Measurements from ENCODE around the gene DPF1.

Gene DPF1

GRCh38 chr19:38196245-38196837, 27.7 kb downstream of the DPF1 start:
- DNase-seq, result no peak

GRCh38 chr19:38195237-38195636, 28.8 kb downstream of the DPF1 start:
- no peak for DNase-seq

- DNase-seq, result no peak
Measured at GRCh38 chr19:38194061-38194701, 29.8 kb downstream of the DPF1 start.

DNA sequence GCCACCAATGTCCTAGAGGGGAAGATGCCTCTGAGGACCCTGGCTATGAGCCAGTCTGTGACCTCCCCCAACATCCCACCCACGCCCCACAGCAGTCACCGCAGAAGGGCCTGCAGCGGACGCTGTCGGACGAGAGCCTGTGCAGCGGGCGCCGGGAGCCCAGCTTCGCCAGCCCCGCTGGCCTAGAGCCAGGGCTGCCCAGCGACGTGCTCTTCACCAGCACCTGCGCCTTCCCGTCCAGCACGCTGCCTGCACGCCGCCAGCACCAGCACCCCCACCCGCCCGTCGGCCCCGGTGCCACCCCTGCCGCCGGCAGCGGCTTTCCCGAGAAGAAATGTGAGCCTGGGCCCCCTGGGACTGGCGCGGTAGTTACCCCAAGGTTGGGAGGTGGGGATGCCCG, 30.6 kb downstream of the DPF1 start:
- no peak for DNase-seq

DNA sequence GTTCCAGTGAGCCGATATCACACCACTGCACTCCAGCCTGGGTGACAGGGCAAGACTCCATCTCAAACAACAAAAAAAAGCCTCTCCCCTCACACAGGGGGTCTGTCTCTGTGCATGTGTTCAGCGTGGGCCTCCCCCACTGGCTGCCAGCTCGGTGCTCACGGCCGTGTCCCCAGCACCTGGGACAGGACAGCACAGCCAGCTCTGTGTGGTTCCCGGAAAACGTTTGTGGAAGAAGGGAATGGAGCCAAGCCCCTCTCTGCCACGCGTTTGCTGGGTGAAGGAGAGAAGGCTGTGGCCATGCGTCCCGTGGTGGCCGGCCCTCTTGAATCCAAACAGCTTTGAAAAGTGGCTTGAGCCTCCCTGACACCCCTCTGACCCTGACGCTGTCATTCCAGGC, 32.3 kb downstream of the DPF1 start:
- no peak for DNase-seq

GRCh38 chr19:38190793-38191192, 33.2 kb downstream of the DPF1 start:
- no peak for DNase-seq

GRCh38 chr19:38190061-38190460, 34.0 kb downstream of the DPF1 start:
- no peak for DNase-seq

- DNase-seq, result no peak
Measured at GRCh38 chr19:38185562-38185961, 38.5 kb downstream of the DPF1 start.

DNA sequence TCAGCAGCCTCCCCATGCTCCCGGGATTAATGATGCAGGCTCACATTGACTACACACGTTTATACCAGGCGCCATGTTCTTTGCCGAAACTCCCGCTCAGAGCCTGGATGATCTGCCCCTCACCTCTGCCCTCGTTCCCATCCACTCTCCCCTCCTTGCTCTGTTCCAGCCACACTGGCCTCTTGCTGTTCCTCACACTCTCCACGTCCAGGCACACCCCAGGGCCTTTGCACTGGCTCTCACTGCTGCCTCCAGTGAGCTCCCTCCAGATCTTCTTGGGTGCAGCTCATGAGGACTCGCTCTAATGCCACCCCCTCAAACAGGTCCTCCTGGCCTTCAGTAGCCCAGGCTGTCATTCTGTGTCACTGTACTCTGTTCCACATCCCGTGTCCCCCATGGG, 39.2 kb downstream of the DPF1 start:
- no peak for DNase-seq

DNA sequence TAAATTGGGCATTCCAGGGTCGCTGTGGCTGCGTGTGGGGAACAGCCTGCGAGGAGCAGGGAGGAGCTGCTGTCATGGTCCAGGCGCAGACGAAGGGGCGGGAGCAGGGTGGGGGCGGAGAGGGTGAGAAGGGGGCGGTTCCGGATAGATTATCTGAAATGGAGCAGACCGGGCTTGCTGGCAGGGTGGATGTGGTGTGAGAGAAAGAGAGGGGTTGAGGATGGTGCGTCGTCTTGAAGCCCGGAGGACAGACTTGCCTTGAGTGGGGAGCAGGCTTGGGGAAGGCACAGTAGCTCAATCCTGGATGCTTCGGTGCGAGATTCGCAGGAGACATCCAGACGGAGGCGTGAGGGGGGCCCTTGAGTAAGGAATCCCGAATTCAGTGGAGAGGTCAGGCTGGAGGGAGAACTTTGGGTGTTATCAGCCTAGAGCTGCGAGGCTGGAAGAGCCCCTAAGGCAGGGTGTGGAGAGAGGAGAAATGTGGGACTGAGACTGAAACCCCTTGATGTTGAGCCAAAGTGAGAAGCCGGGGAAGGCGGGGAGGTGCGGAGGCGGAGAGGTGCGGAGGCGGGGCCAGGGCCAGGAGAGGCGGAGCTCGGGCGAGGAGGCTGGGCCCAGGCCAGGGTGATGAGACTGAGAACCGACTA, 40.6 kb downstream of the DPF1 start:
- no peak for DNase-seq

GRCh38 chr19:38182536-38183210, 41.3 kb downstream of the DPF1 start:
- no peak for DNase-seq

GRCh38 chr19:38180071-38180470, 44.0 kb downstream of the DPF1 start:
- no peak for DNase-seq

DNA sequence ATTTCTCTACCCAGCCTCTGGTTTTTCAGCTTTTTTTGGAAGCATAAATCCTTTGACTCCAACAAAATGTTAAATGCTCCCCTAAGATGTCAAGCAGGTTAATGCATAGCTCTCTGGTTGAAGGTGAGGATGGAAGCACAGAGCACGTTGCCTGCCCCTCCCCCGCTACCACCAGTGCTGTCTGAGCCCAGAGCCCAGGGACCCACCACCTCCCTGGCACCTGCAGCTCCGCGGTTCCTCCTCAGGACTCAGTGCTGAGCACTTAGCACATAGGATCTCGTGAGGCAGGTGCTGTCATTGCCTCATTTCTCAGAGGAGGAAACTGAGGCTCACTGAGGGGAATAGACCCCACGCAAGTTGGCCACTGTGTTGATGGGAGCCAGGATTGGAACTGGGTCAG, 48.6 kb downstream of the DPF1 start:
- DNase-seq, result no peak

GRCh38 chr19:38173291-38174041, 50.6 kb downstream of the DPF1 start:
- DNase-seq, result no peak

- DNase-seq, result no peak
Measured at GRCh38 chr19:38172001-38172400, 52.0 kb downstream of the DPF1 start.

- DNase-seq, result no peak
Measured at GRCh38 chr19:38170334-38170733, 53.7 kb downstream of the DPF1 start.

- DNase-seq, result no peak
Measured at GRCh38 chr19:38168637-38169036, 55.4 kb downstream of the DPF1 start.

- no peak for DNase-seq
Measured at GRCh38 chr19:38165335-38165734, 58.7 kb downstream of the DPF1 start.

- no peak for DNase-seq
Measured at GRCh38 chr19:38164526-38164925, 59.5 kb downstream of the DPF1 start.

- no peak for DNase-seq
Measured at GRCh38 chr19:38163419-38164290, 60.4 kb downstream of the DPF1 start.

- DNase-seq, result no peak
Measured at GRCh38 chr19:38162632-38163031, 61.4 kb downstream of the DPF1 start.

- DNase-seq, result no peak
Measured at GRCh38 chr19:38162094-38162493, 61.9 kb downstream of the DPF1 start.
